CD4-positive, alpha-beta T cell treated with Interleukin-17A for 1 hour (primary cell): ENCODE results near the gene ZSWIM8.

Source experiments
- DNase-seq: peaks from one replicate; pipeline ENCODE4 v3.0.0-alpha.2; 2020

ZSWIM8 gene

GRCh38 chr10:73797324-73798025, 12.1 kb downstream of the ZSWIM8 start:
- no peak for DNase-seq

- no peak for DNase-seq
Observed at GRCh38 chr10:73798087-73798486, 12.7 kb downstream of the ZSWIM8 start.

GRCh38 chr10:73798927-73799560, 13.6 kb downstream of the ZSWIM8 start:
- no peak for DNase-seq

- DNase-seq: no peak
Observed at GRCh38 chr10:73799899-73800559, 14.6 kb downstream of the ZSWIM8 start.

GRCh38 chr10:73800560-73801252, 15.3 kb downstream of the ZSWIM8 start:
- DNase-seq: no peak

GRCh38 chr10:73801253-73801590, 15.8 kb downstream of the ZSWIM8 start:
- DNase-seq: no peak

GRCh38 chr10:73802276-73802991, 17.0 kb downstream of the ZSWIM8 start:
- DNase-seq: no peak

- DNase-seq: no peak
Observed at GRCh38 chr10:73803680-73804286, 18.4 kb downstream of the ZSWIM8 start.

GRCh38 chr10:73806176-73806950, 21.0 kb downstream of the ZSWIM8 start:
- no peak for DNase-seq

GRCh38 chr10:73807471-73807870, 22.1 kb downstream of the ZSWIM8 start:
- no peak for DNase-seq

GRCh38 chr10:73808021-73808815, 22.8 kb downstream of the ZSWIM8 start:
- no peak for DNase-seq

- no peak for DNase-seq
Observed at GRCh38 chr10:73809061-73809818, 23.8 kb downstream of the ZSWIM8 start.

- DNase-seq: peak; percentile 22
Observed at GRCh38 chr10:73810358-73810734, 24.9 kb downstream of the ZSWIM8 start.

GRCh38 chr10:73810735-73811465, 25.5 kb downstream of the ZSWIM8 start:
- DNase-seq: peak; percentile 71

GRCh38 chr10:73812657-73813056, 27.3 kb downstream of the ZSWIM8 start:
- no peak for DNase-seq

GRCh38 chr10:73813333-73813732, 27.9 kb downstream of the ZSWIM8 start:
- no peak for DNase-seq

- DNase-seq: no peak
Observed at GRCh38 chr10:73814276-73814895, 29.0 kb downstream of the ZSWIM8 start.

GRCh38 chr10:73814896-73815718, 29.7 kb downstream of the ZSWIM8 start:
- no peak for DNase-seq
